ENCODE results near the gene ATL3.

The ATL3 gene

GRCh38 chr11:63652671-63653070 is 18.5 kb downstream of the ATL3 start:
- Histone ChIP-seq H2AFZ (ENCODE audit: low read length) (no peak overlapping the region), H3K9ac (ENCODE audit: low read length) (no peak overlapping the region), H3K4me2 (ENCODE audit: low read depth, low read length) (no peak overlapping the region), H3K9me2 (replicated peaks; ENCODE audit: insufficient read depth, low read length) (no peaks in the 10 kb centered on the region), H3K27me3 (replicated peaks; ENCODE audit: insufficient read depth, low read length) (no peaks in the 10 kb centered on the region), H3K79me2 (ENCODE audit: low read length) (peaks cover 5% of the 10 kb centered on the region), H3K9me3 (replicated peaks; ENCODE audit: insufficient read depth, low read length) (no peaks in the 10 kb centered on the region), H3K36me3 (replicated peaks; ENCODE audit: insufficient read depth, low read length) (peaks cover 6% of the 10 kb centered on the region), H3K4me1 (ENCODE audit: low read length) (no peaks in the 10 kb centered on the region), H3K4me3 (ENCODE audit: low read length) (no peak overlapping the region), H3K27ac (ENCODE audit: low read length) (no peak overlapping the region), H4K20me1 (ENCODE audit: insufficient read depth, low read length) (no peaks in the 10 kb centered on the region), H3F3A (ENCODE audit: insufficient read depth, low read length) (no peaks in the 10 kb centered on the region)
- TF ChIP-seq EZH2 (optimal IDR thresholded peaks at IDR 0.05; ENCODE audit: low read depth, low read length) (no peak), EZH2phosphoT487 (IDR thresholded peaks at IDR 0.05; ENCODE audit: low read length) (no peak), CTCF (IDR thresholded peaks at IDR 0.05; ENCODE audit: low read length) (no peak)
- DNase-seq, result peak; percentile 24

- Histone ChIP-seq H3K9me2 (replicated peaks; ENCODE audit: insufficient read depth, low read length) (no peaks in the 10 kb centered on the region), H3K4me3 (ENCODE audit: low read length) (no peak overlapping the region), H3K36me3 (replicated peaks; ENCODE audit: insufficient read depth, low read length) (no peaks in the 10 kb centered on the region), H4K20me1 (ENCODE audit: insufficient read depth, low read length) (no peaks in the 10 kb centered on the region), H2AFZ (ENCODE audit: low read length) (no peak overlapping the region), H3K79me2 (ENCODE audit: low read length) (no peaks in the 10 kb centered on the region), H3K4me2 (ENCODE audit: low read depth, low read length) (no peak overlapping the region), H3K9ac (ENCODE audit: low read length) (no peak overlapping the region), H3K9me3 (replicated peaks; ENCODE audit: insufficient read depth, low read length) (no peaks in the 10 kb centered on the region), H3K4me1 (ENCODE audit: low read length) (no peaks in the 10 kb centered on the region), H3F3A (ENCODE audit: insufficient read depth, low read length) (no peaks in the 10 kb centered on the region), H3K27ac (ENCODE audit: low read length) (no peak overlapping the region), H3K27me3 (replicated peaks; ENCODE audit: insufficient read depth, low read length) (no peaks in the 10 kb centered on the region)
- DNase-seq, result no peak
- TF ChIP-seq EZH2phosphoT487 (IDR thresholded peaks at IDR 0.05; ENCODE audit: low read length), result no peak
- TF ChIP-seq CTCF (IDR thresholded peaks at IDR 0.05; ENCODE audit: low read length), result no peak
- no peak for TF ChIP-seq EZH2 (optimal IDR thresholded peaks at IDR 0.05; ENCODE audit: low read depth, low read length)
Observed at GRCh38 chr11:63643205-63643604, 28.0 kb downstream of the ATL3 start.

- no peak overlapping the region; the same call in 1 of the 2 replicates for H3K9ac ChIP-seq (ENCODE audit: low read length)
- no peaks in the 10 kb centered on the region for H3K79me2 ChIP-seq (ENCODE audit: low read length)
- no peaks in the 10 kb centered on the region for H3F3A ChIP-seq (ENCODE audit: insufficient read depth, low read length)
- H3K9me3 ChIP-seq (replicated peaks; ENCODE audit: insufficient read depth, low read length), result no peaks in the 10 kb centered on the region
- H4K20me1 ChIP-seq (ENCODE audit: insufficient read depth, low read length), result no peaks in the 10 kb centered on the region; the same call in 1 of the 2 replicates
- no peak overlapping the region for H3K4me3 ChIP-seq (ENCODE audit: low read length)
- no peaks in the 10 kb centered on the region for H3K36me3 ChIP-seq (replicated peaks; ENCODE audit: insufficient read depth, low read length)
- no peak overlapping the region for H3K4me2 ChIP-seq (ENCODE audit: low read depth, low read length)
- TF ChIP-seq EZH2phosphoT487 (IDR thresholded peaks at IDR 0.05; ENCODE audit: low read length), result no peak
- no peak for TF ChIP-seq CTCF (IDR thresholded peaks at IDR 0.05; ENCODE audit: low read length)
- H3K9me2 ChIP-seq (replicated peaks; ENCODE audit: insufficient read depth, low read length), result no peaks in the 10 kb centered on the region
- H2AFZ ChIP-seq (ENCODE audit: low read length), result no peak overlapping the region
- H3K27me3 ChIP-seq (replicated peaks; ENCODE audit: insufficient read depth, low read length), result no peaks in the 10 kb centered on the region
- no peaks in the 10 kb centered on the region for H3K4me1 ChIP-seq (ENCODE audit: low read length)
- no peak for DNase-seq
- no peak overlapping the region for H3K27ac ChIP-seq (ENCODE audit: low read length)
Observed at GRCh38 chr11:63641727-63642126, 29.4 kb downstream of the ATL3 start.
